CD4-positive, alpha-beta T cell treated with Interleukin-2 at 100 ng/mL for 4 hours (primary cell): ENCODE results near the gene LUZP2.
"Not testable (repeated sequence)": the region's sequence is repeated elsewhere in the genome, so short reads cannot be mapped to it uniquely, and the experiment has no call there.

Experiments
- DNase-seq: peaks from one replicate; pipeline ENCODE4 v3.0.0-alpha.2; 2020; ENCODE audit warnings: low spot score

The LUZP2 gene

DNA sequence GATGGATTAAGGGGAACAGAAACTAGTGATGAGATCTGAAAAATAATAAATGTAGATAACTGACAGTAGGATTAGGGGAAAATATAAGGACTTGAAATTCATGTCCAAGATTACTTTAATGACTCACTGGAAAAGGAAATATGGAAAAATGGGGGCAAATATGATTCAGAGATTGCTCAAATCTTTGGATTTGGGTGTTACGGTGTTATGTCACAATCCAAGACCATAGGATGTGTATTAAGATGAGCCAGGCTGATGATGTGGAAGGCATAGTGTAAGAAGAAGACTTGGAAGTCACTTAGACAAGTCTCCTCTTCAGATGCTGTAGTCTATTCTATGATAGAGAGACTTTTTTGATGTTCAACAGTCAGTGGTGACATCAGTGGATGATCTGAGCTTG lies 323.7 kb downstream of the LUZP2 start:
- DNase-seq, result no peak

DNA sequence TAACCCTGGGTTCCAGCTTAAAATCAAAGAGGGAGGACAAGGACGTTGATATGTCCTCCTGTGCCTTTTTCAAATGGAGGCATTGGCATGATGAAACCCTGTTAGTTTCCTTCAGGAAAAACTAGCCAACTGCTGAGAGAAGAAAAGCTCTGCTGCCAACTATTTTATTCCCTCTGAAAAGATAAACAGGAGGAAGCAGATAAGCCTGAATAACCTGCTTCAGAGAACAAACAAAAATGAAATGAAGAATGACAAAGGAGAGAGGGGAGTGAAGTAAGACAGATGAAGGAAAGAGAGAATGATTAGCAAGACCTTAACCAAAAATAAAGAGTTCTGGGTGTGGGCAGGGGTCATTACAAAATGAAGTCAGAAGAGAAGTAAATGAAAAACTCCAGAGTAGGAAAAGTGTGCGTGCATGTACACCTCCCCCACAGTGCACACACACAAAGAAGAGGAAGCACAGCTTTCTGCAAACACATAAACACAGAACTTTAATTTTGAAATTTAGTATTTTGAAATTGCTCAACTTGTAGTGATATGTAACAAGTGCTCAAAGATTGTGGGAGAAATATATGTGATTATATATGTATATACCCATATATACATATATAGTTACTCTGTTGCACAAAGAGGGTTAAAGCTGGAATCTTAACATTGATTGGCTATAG lies 332.2 kb downstream of the LUZP2 start:
- no peak for DNase-seq

DNA sequence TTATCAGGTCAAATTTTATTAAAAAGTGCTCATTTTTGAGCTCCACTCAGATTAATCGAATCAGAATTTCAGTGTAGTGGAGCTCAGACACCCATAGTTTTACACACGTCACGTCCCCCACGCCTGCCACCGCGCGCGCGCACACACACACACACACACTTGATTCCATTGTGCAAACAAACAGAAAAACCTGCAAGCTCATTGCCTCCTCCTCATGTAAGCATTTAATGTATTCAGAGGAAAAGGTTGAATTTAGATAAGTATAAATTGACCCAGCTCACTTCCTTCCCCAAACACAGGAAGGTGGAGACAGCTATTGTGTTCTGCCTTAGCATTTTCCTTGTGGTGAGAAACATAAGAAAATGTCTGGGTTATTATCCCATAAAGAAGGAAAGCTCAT lies 336.7 kb downstream of the LUZP2 start:
- no peak for DNase-seq

DNA sequence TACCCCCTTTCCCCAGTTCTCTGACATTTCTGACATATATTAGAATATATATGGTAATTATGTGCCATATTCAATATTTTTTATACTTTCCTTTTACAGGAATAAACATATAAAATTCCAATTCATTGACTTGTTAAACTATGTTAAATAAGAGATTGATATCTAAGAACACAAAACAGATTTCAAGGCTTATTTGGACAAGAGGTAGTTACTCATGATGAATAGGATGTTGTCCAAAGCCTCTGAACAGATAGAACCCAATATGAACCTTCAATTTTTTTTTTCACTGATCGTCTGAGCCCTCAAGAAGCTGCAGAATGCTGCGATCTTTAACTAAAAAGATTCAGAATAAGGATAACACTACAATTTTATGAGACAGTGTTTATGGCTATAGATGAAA lies 340.3 kb downstream of the LUZP2 start:
- no peak for DNase-seq

DNA sequence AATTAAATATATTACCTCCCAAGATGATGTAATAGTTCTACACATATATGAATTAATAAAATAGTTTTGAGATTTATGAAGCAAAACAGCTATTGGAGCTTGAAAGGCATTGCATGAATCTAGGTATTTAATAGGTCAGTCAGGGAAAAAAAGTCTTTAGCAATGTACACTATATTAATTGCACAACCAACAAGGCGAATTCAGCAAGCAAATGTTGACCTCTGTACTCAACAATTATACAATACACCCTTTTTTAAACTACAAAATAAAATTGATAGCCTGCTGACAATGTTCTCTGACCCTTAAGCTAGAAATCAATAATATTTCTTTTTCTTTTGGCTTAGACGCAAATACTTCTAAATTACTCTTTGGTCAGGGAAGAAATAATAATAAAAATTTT lies 345.5 kb downstream of the LUZP2 start:
- no peak for DNase-seq

DNA sequence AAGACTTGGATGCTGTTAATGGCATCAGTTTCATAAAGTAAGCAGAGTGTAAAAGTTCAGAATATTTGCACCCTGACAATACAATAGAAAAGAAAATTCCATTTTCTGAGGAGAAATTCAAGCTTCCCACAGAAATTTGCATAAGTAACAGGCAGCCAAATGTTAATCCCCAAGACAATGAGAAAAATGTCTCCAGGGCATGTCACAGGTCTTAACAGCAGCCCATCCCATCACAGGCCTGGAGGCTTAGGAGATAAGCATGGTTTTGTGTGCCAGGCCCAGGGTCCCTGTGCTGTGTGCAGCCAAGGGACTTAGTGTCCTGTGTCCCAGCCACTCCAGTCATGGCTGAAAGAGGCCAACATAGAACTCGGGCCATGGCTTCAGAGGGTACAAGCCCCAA lies 347.6 kb downstream of the LUZP2 start:
- DNase-seq, result no peak

DNA sequence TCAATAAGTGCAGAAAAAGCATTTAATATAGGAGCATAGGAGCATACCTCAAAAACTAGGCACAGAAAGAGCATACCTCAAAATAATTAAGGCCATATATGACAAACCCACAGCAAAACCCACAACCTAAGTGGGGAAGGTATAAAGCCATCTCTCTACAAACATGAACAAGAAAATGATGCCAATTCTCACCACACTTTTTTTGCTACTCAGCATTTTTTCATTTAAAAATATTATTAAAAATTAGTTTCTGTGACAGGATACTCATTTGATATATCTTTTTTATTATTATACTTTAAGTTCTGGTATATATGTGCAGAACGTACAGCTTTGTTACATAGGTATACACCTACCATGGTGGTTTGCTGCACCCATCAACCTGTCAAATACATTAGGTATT lies 352.0 kb downstream of the LUZP2 start:
- no peak for DNase-seq

DNA sequence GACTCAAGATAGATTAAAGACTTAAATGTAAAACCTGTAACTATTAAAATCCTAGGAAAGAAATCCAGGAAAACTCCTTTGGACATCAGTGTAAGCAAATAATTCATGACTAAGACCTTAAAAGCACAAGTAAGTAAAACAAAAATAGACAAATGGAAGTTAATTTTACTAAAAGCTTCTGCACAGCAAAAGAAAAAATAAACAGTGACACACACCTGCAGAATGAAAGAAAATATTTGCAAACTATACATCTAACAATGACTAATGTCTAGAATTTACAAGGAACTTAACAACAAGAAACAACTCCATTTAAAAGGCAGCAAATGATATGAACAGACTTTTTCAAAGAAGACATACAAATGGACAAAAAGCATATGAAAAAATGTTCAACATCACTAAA lies 359.1 kb downstream of the LUZP2 start:
- no peak for DNase-seq

DNA sequence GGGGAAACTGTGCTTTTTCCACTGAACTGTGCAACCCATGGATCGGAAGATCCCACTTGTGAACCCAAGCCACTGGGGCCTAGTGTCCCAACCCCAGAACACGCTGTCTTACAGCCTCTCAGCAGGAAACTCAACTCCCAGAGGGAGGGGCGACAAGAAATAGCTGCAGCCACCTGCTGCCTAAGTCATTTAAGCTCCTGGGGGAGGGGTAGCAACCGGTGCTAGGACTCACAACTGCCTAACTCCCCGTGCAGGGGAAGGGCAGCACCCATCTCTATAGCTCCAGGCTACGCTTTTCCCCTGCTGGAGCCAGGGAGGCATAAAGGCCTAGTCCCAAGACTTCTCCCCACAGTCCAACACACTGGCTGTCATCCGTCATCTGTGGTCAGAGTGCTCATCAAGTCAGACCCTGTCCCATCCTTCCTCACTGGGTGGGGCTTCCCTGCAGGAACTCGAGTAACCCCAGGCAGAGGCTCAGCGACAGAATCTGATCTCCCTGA lies 363.0 kb downstream of the LUZP2 start:
- DNase-seq, result no peak

DNA sequence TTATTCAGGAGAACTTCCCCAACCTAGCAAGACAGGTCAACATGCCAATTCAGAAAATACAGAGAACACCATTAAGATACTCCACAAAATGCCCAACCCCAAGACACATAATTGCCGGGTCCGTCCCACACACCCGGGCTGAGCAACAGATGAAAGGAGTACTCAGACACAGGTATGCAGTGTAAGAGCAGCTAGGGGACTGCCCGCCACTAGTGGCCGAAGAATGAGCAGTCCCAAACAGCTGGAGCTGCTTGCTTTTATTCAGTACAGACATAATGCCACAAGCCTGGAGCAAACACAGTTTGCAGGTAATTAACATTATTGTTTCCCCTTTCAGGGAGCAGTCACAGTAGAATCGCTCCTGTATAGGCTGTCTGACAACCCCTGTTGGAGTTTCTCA lies 364.6 kb downstream of the LUZP2 start:
- DNase-seq, result no peak

DNA sequence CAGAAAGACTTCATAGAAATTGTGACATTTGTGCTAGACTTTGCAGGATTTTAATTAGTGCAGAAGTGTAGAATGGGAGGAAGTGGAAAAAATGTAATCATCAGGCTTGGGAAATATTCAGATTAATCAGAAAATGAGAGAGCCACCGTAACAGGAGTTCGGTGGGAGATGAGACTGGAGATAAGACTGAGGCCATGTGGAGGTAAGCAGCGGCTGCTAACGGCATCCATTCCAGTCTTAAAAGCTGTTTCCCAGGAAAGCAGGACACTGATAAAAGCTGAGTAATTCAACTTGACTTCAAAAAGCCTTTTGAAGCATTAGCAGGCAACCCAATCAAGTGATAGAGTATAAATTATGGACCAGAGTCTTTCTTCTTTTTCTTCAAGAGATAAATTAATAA lies 369.9 kb downstream of the LUZP2 start:
- no peak for DNase-seq

DNA sequence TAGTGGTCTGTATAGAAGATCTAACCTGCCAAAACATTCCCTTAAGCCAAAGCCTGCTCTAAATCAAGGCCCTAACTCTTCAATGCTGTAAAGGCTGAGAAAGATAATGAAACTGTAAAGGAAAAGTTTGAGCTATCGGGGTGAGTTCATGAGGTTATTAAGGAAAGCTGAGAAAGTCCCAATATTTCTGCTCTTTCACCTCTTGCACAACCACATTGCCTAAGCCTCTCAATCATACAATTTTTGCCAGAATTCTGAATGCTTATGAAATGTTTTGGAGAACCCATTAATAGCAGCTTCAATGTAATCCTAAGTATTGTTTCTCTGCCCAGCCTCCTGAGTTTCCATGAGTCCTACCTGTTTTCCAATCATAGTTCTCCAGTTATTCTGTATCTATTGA lies 373.2 kb downstream of the LUZP2 start:
- no peak for DNase-seq

DNA sequence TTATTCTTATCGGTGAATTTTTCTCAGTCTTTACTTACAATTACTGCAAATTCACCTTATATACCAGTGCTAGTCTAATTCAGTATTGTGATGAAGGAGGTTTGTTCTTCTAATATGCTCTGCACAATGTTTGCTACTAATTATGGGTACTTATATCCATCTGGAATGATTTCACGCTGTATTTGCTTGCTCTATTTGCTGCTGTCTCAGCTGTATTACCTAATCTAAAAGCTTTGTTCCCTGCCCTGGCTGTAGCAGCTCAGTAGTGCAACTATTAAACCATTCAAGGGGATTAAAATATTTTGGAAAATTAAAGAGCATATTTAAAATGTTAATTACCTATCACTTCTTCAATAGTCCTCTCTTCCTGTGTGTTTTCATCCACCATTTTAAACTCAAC lies 375.3 kb downstream of the LUZP2 start:
- no peak for DNase-seq

DNA sequence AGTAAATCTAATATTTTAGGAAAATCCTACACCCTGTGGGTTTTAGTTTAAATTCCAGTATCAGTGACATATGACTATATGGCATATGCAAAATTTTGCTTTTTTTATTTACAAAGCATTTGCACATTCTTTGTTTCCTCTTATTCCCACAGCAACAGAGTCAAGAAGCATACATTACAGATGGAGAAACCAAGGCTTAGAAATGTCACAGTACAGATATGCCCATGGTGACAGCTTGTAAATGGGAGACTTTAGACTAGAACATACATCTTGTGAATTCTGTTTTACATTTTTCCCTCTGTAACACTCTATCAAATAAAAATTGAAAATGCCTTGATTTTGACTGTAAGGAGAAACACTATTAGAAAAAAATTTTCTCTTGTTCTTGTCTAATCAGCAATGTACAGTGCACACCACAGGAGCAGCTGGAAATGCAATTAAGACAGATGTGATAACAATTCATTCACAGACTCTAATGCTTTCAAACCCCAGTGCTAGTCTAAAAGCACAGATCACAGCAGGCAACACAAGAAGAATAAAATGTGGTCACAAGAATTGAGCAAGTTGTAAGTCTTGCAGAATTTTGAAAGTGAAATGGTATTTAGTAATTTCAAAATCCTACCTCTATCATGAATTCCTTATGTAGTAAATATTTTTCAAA lies 375.9 kb downstream of the LUZP2 start:
- no peak for DNase-seq

DNA sequence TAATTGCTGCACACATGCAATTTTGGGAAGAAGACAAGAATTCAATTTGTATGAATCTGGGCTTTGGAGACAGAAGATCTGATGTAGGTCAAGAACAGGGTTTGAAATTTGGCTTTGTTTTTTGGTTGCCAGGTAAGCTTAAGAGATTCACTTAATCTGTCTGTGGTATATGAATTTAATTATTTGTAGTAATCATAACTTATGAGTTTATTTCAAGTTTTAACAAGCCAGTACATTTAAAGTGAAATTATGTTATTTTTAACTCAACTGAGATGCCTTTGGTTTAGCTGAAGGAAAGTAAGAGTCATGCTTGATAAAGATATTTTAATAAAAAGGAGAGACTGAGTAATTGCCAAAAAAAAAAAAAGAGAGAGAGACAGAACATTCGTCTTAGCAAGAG lies 384.1 kb downstream of the LUZP2 start:
- DNase-seq, result no peak

DNA sequence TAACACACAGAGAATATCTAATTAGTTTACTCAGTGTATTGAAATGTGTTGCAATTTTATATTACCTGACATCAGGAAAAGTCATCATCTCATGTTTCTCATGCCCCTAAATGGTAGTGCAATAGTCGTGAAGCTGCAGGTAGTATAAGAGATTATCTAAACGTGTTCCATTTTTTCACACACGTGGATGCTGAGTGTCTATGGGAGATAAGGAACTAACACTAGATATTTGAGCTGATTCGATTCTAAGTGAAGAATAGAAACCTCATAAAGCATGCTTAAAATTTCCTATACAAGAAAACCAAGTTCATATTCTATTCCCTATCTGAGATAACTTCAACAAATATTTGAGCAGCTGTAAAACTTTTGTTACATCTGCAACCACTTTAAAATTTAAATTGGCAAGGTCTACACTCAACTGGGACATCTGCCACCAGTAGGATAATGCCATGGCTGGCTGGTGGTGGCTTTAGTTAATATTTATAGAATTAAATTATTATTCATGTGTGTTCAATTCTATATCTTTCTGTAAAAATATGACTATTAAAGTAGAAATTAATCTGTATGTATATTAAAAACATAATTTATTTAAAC lies 388.8 kb downstream of the LUZP2 start:
- DNase-seq, result no peak

DNA sequence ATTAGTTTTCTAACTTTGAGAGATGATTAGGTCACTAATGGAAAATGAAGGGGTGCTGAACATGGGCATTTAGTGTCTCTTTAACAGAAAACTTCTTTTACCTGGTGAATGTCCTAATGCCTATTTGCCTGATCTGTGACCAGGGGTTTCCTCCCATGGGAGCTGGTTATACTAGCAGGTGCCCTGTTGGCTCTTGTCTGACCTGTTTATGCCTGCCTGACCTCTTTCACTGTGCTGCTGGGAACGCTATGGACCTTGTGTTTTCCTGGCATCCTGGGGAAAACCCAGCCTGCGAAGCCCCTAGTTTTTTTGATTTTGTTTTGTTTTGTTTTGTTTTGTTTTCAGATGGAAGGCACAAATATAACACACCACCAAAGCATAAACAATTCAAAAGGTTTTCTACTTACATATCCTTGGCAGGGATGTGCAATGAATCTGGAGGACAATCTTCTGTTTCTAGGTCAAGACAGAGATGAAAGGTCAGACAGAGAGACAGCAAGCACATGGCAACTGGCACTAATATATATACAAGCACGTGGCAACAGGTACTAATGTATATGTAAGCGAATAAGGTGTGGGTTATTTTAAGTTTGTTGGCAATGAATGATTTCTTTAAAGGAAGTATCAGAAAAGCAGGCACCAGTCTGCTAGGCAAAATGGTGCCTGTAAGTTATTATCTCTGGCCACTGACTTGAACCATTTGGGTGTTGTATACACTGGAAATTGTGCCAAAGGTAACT lies 390.2 kb downstream of the LUZP2 start:
- DNase-seq, result no peak

DNA sequence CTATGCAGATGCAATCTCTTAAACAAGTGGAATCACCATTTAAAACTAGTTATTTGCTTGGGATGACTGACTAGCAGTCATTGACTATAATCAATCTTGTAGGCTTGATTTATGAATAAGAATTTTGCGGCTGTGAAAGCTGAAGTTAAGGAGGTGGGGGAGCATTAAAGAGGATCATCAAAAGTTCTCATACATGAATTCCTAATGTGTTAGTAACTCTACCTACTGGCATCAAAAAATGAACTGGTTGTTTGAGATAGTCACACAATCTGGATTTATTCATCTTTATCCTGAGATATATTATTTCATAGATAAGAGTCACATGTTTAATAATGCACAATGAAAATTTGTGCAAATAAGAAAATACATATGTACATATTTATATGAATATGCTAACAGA lies 393.6 kb downstream of the LUZP2 start:
- DNase-seq, result no peak

DNA sequence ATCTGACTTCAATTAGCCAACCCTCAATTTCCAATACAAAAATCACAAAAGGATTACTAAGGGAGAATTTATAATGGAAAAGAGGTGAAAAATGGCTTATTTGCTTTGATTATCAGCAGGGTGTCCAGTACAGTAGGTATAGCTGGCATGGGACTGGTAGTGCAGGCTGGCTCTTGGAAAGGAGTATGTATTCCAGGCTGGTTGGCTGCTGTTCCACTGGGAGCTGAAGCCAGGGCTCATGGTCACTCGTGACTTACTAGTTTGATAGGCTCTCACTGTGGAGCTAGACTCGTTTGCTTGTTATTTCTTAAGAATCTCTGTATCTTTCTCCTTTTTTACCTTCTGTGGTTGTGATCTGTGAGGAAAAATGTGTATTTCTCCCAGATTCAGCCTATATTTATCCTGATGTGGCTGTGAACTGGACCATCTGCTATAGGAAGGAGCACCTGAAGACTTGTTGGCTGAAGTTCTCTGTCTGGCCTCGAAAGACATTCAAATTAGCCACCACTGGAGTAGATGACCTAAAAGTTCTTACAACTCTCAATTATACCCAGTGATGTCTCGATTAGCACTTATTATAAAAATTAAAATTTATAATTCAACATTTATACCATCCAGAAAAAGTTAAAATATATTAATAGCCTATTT lies 395.1 kb downstream of the LUZP2 start:
- DNase-seq, result not testable (repeated sequence)

DNA sequence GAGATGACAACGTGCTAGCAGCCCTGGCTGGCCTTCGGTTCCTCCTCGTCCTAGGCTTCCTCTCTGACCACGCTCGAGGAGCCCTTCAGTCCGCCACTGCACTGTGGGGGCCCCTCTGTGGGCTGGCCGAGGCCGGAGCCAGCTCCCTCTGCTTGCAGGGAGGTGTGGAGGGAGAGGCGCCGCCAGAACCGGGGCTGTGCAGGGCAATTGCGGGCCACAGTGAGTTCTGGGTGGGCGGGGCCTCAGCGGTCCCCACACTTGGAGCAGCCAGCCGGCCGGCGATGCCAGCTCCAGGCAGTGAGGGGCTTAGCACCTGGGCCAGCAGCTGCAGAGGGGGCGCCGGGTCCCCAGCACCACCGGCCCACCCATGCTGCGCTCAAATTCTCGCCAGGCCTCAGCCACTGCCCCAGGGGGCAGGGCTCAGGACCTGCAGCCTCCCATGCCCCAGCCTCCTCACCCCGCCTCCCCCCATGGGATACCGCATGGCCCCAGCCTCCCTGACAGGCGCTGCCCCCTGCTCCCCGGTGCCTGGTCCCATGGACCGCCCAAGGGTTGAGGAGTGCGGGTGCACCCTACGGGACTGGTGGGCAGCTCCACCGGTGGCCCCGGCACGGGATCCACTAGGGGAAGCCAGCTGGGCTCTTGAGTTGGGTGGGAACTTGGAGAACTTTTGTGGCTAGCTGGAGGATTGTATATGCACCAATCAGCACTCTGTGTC lies 399.4 kb downstream of the LUZP2 start:
- DNase-seq, result no peak

DNA sequence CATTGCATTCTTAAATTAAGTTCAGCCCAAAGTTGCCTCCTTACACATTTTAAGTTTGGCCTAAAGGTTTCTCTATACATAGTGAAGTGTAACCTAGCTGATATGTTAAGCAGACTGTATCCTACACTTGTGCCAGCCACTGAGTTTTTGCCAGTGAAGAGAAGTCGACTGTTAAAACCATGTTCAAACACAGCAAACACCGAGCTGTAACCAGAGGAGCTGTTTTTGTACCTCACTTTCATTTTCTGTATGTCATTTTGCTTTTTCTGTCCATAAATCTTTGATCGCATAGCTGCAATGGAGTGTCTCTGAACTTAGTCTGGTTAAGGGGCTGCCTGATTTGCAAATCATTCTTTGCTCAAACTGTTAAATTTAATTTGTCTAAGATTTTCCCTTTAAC lies 403.7 kb downstream of the LUZP2 start:
- DNase-seq, result no peak
